SK-N-SH (cell line): Measurements from ENCODE around the gene DUSP3. TPM values are rescaled to one million over a fixed set of nuclear protein-coding genes. Genes with fewer than 3 reads are reported as not detected.

Source experiments
- CTCF ChIA-PET: fragments of 300-600, 350-600 bp; formaldehyde crosslinking; extraction: SDS; loops from one replicate; lab custom pipeline; 2021; lab: Yijun Ruan, JAX
- POLR2A ChIA-PET: fragments of 350-600 bp; sonication (Branson Sonifier 250); formaldehyde crosslinking; extraction: SDS; loops from one replicate; lab custom pipeline; 2020; ENCODE audit warnings: antibody characterized with exemption, inconsistent platforms; lab: Yijun Ruan, JAX
- DNase-seq: peaks from one replicate; pipeline ENCODE4 v3.0.0; 2012
- H2AFZ ChIP-seq: fragments of 200-600 bp; sonication (generic); 2 replicates; pipeline ENCODE4 v1.8.1; 2016; ENCODE audit warnings: antibody characterized with exemption, mild to moderate bottlenecking, low read depth
- H3F3A ChIP-seq: fragments of 200-600 bp; sonication (generic); replicated peaks from 2 replicates; pipeline ENCODE3; 2016; ENCODE audit warnings: antibody characterized with exemption, mild to moderate bottlenecking; ENCODE audit not compliant: insufficient read depth
- H3K27ac ChIP-seq, 2 experiments: fragments of 200-500 bp in 1 of 2; fragments of 200-600 bp in 1 of 2; sonication (Bioruptor generic) in 1 of 2; sonication (generic), shearing (Covaris generic) in 1 of 2; 2 replicates each; pipeline versions ENCODE4 v1.5.1 to v1.6.1; 2014 to 2016; ENCODE audit warnings: low read depth in 2 of 2, inconsistent platforms in 1 of 2, low read length in 1 of 2, mild to moderate bottlenecking in 1 of 2, mixed read lengths in 1 of 2
- H3K27me3 ChIP-seq: fragments of 200-600 bp; sonication (generic), shearing (Covaris generic); 2 replicates; pipeline ENCODE4 v1.6.1; 2016; ENCODE audit warnings: mixed run types; ENCODE audit not compliant: insufficient read depth
- H3K36me3 ChIP-seq, 2 experiments: fragments of 200-500 bp in 1 of 2; fragments of 200-600 bp in 1 of 2; sonication (Bioruptor generic) in 1 of 2; sonication (generic) in 1 of 2; replicated peaks in 1 of 2; 2 replicates each; pipeline versions ENCODE3 to v1.5.1; 2014 to 2016; ENCODE audit warnings: low read length in 1 of 2, mild to moderate bottlenecking in 1 of 2; ENCODE audit not compliant: insufficient read depth in 2 of 2, control insufficient read depth in 1 of 2
- H3K4me1 ChIP-seq, 2 experiments: fragments of 200-500 bp in 1 of 2; fragments of 200-600 bp in 1 of 2; sonication (Bioruptor generic) in 1 of 2; sonication (generic), shearing (Covaris generic) in 1 of 2; 2 replicates each; pipeline versions ENCODE4 v1.5.1 to v1.6.1; 2014 to 2016; ENCODE audit warnings: low read depth in 1 of 2, low read length in 1 of 2, mixed run types in 1 of 2; ENCODE audit not compliant: insufficient read depth in 2 of 2, control insufficient read depth in 1 of 2
- H3K4me2 ChIP-seq: fragments of 200-600 bp; sonication (generic), shearing (Covaris generic); 2 replicates; pipeline ENCODE4 v1.6.1; 2017; ENCODE audit warnings: mixed run types
- H3K4me3 ChIP-seq, 2 experiments: fragments of 200-500 bp in 1 of 2; fragments of 200-600 bp in 1 of 2; sonication (Bioruptor generic) in 1 of 2; sonication (generic), shearing (Covaris generic) in 1 of 2; 2 replicates each; pipeline versions ENCODE4 v1.5.1 to v1.8.1; 2014 to 2016; ENCODE audit warnings: low read depth in 2 of 2, inconsistent platforms in 1 of 2, low read length in 1 of 2, mild to moderate bottlenecking in 1 of 2, mixed read lengths in 1 of 2, moderate library complexity in 1 of 2
- H3K79me2 ChIP-seq: fragments of 200-600 bp; sonication (generic); 2 replicates; pipeline ENCODE4 v1.8.1; 2017; ENCODE audit warnings: mild to moderate bottlenecking; ENCODE audit not compliant: insufficient read depth
- H3K9ac ChIP-seq: fragments of 200-600 bp; sonication (generic); 2 replicates; pipeline ENCODE4 v1.6.1; 2017; ENCODE audit warnings: mixed run types
- H3K9me2 ChIP-seq: fragments of 200-600 bp; sonication (generic); 2 replicates; pipeline ENCODE4 v1.6.1; 2017; ENCODE audit warnings: mixed run types
- H3K9me3 ChIP-seq: fragments of 200-600 bp; sonication (generic); 2 replicates; pipeline ENCODE4 v1.6.1; 2017; ENCODE audit warnings: mixed run types, mild to moderate bottlenecking, moderate library complexity
- H4K20me1 ChIP-seq: fragments of 200-600 bp; sonication (generic); 2 replicates; pipeline ENCODE4 v1.6.1; 2017; ENCODE audit warnings: mild to moderate bottlenecking, mixed run types; ENCODE audit not compliant: insufficient read depth
- ELF1 ChIP-seq: IDR thresholded peaks from 2 replicates; pipeline ENCODE4 v1.4.0; 2012
- FOXJ3 ChIP-seq: sonication (generic); formaldehyde crosslinking; IDR thresholded peaks from 2 replicates; pipeline ENCODE4 v1.5.1; 2020; ENCODE audit warnings: mild to moderate bottlenecking, missing genetic modification reagents
- GATA2 ChIP-seq: sonication (generic); formaldehyde crosslinking; IDR thresholded peaks from 2 replicates; pipeline ENCODE4 v1.5.0; 2020; ENCODE audit warnings: mild to moderate bottlenecking, missing genetic modification reagents
- MAX ChIP-seq: IDR thresholded peaks from 2 replicates; pipeline ENCODE4 v1.4.0; 2012; ENCODE audit warnings: low read depth
- MEF2A ChIP-seq: IDR thresholded peaks from 2 replicates; pipeline ENCODE4 v1.4.0; 2012; ENCODE audit warnings: low read depth, borderline replicate concordance
- MXI1 ChIP-seq: IDR thresholded peaks from 2 replicates; pipeline ENCODE4 v1.6.1; 2012; ENCODE audit warnings: mild to moderate bottlenecking, low read depth, low read length, improper control_type of control experiment
- NFIC ChIP-seq: IDR thresholded peaks from 2 replicates; pipeline ENCODE4 v1.4.0; 2012; ENCODE audit warnings: borderline replicate concordance
- NRF1 ChIP-seq: IDR thresholded peaks from 2 replicates; pipeline ENCODE4 v1.6.1; 2012; ENCODE audit warnings: low read depth, mild to moderate bottlenecking, low read length
- RAD21 ChIP-seq: IDR thresholded peaks from 2 replicates; pipeline ENCODE4 v1.6.1; 2012; ENCODE audit warnings: mild to moderate bottlenecking, low read length
- RCOR1 ChIP-seq: fragments of 150-350 bp; IDR thresholded peaks from 2 replicates; pipeline ENCODE4 v1.6.1; 2017; ENCODE audit warnings: antibody characterized with exemption, low read length
- REST ChIP-seq: IDR thresholded peaks from 2 replicates; pipeline ENCODE4 v1.6.1; 2012; ENCODE audit warnings: mild to moderate bottlenecking, low read depth, low read length, moderate library complexity
- RFX5 ChIP-seq: IDR thresholded peaks from 2 replicates; pipeline ENCODE4 v1.6.1; 2012; ENCODE audit warnings: mild to moderate bottlenecking, improper control_type of control experiment, low read length
- SIN3A ChIP-seq: IDR thresholded peaks from 2 replicates; pipeline ENCODE4 v1.6.1; 2012; ENCODE audit warnings: low read depth, mild to moderate bottlenecking, low read length, moderate library complexity, borderline replicate concordance
- SMC3 ChIP-seq: IDR thresholded peaks from 2 replicates; pipeline ENCODE4 v1.6.1; 2012; ENCODE audit warnings: low read depth, low read length, improper control_type of control experiment
- TAF1 ChIP-seq: IDR thresholded peaks from 2 replicates; pipeline ENCODE4 v1.6.1; 2012; ENCODE audit warnings: low read depth, mild to moderate bottlenecking, low read length, moderate library complexity, borderline replicate concordance
- TCF12 ChIP-seq: IDR thresholded peaks from 2 replicates; pipeline ENCODE4 v1.4.0; 2012
- USF1 ChIP-seq: IDR thresholded peaks from 2 replicates; pipeline ENCODE4 v1.4.0; 2012; ENCODE audit warnings: low read depth, borderline replicate concordance
- WGBS: methylation state at CpG from one replicate; pipeline ENCODE4 v1.1.6; 2017; ENCODE audit warnings: low lambda C conversion rate; 5-methylcytosine and 5-hydroxymethylcytosine counted together
- polyA plus RNA-seq, 3 experiments: library from polyadenylated mRNA; depleted of rRNA; stranded (reverse); fragments of >200 nt; gene quantifications; 2 replicates each; pipeline ENCODE4 v1.2.3, GENCODE V29; 2012

DUSP3 gene
- polyA plus RNA-seq, 1 of the 3 experiments (the other 2 are of a cell fraction) = 31.5 TPM

- TF ChIP-seq REST = no peak
- no peak for TF ChIP-seq MXI1
- TF ChIP-seq FOXJ3 = no peak
- peak; percentile 67 for TF ChIP-seq TCF12
- TF ChIP-seq GATA2 = no peak
- TF ChIP-seq SIN3A = no peak
- TF ChIP-seq, all 33 proteins: peak for 7
Observed at GRCh38 chr17:43732958-43733357, 45.8 kb downstream of the DUSP3 start (continued).

- H3K4me1 ChIP-seq = peaks cover 0 to 11% of the 10 kb centered on the region in 2 experiments; a peak in 2 of 4 replicates
- CTCF ChIA-PET = interaction anchor here (0.9 to 1.9 kb wide), 5 partner anchors 14 to 55 kb away, joined by 3 to 7 read pairs (median 4); no protein-coding TSS in a partner anchor
- H3K27ac ChIP-seq = no peak overlapping the region
- H3K79me2 ChIP-seq = no peaks in the 10 kb centered on the region
- no peak overlapping the region for H3K9ac ChIP-seq
- no peaks in the 10 kb centered on the region for H3F3A ChIP-seq
- H3K4me2 ChIP-seq = no peak overlapping the region
- TF ChIP-seq ELF1 (no peak), RFX5 (no peak), RCOR1 (no peak), SMC3 (no peak), MEF2A (no peak), NRF1 (no peak), TAF1 (no peak), MAX (no peak), USF1 (no peak), NFIC (no peak), MXI1 (no peak), RAD21 (no peak), TCF12 (no peak), REST (no peak)
- POLR2A ChIA-PET = no interaction called here
- H3K36me3 ChIP-seq = no peaks in the 10 kb centered on the region
- no peaks in the 10 kb centered on the region for H3K9me2 ChIP-seq
- DNase-seq = no peak
- no peaks in the 10 kb centered on the region for H3K27me3 ChIP-seq
- no peaks in the 10 kb centered on the region for H4K20me1 ChIP-seq
- WGBS = 81% methylated on average over 8 of the region's 8 CpGs
- H2AFZ ChIP-seq = no peak overlapping the region
- H3K4me3 ChIP-seq = no peak overlapping the region
- H3K9me3 ChIP-seq = no peaks in the 10 kb centered on the region
Observed at GRCh38 chr17:43728081-43728480, 50.7 kb downstream of the DUSP3 start.
